ENCODE data around the gene BUB3. TPM values are rescaled to one million over a fixed set of nuclear protein-coding genes. Genes with fewer than 3 reads are reported as not detected.
A peak's percentile ranks its signal among the peaks of the same experiment; 100 is the strongest.

The BUB3 gene
- total RNA-seq, 3 donors from 2014 or later (not counting 1 experiment from before 2014, with no cell fraction given): 122 to 145 (median 125) TPM

GRCh38 chr10:123136806-123137642, 17.2 kb upstream of the BUB3 start:
- no peak for TF ChIP-seq CTCF (IDR thresholded peaks at IDR 0.05)
- Histone ChIP-seq H3K27ac (ENCODE audit: low read length) (no peak overlapping the region), H3K9me3 (ENCODE audit: control insufficient read depth, insufficient read depth, low read length) (peaks cover 6% of the 10 kb centered on the region), H3K27me3 (ENCODE audit: control insufficient read depth, insufficient read depth, low read length) (peaks cover 72% of the 10 kb centered on the region), H3K4me1 (ENCODE audit: control insufficient read depth, insufficient read depth, low read length) (peaks cover 42% of the 10 kb centered on the region), H3K36me3 (ENCODE audit: control insufficient read depth, insufficient read depth, low read length) (no peaks in the 10 kb centered on the region), H3K4me3 (ENCODE audit: low read length) (no peak overlapping the region)
- H3K27ac Mint-ChIP-seq: peak overlapping the region in 1 of 2 donors; percentile 31
- H3K36me3 Mint-ChIP-seq: no peaks in the 10 kb centered on the region
- H3K4me1 Mint-ChIP-seq: peaks cover 20 to 28% of the 10 kb centered on the region in 2 donors
- peak in 1 of 2 donors; percentile 46 for DNase-seq
- WGBS (ENCODE audit: insufficient coverage): 5% methylated on average over 83 of the region's 83 CpGs
- H3K9me3 Mint-ChIP-seq: no peaks in the 10 kb centered on the region
- H3K27me3 Mint-ChIP-seq (ENCODE audit: low read depth in 2 of 2): peaks cover 64 to 75% of the 10 kb centered on the region in 2 donors
- no peak for ATAC-seq
- intact Hi-C loops (cut with micrococcal nuclease): loop anchor here (10.0 kb wide), 1 partner anchor 828 kb away; no protein-coding TSS in a partner anchor
- peak overlapping the region; percentile 77 for H3K4me3 Mint-ChIP-seq

GRCh38 chr10:123139165-123139520, 15.1 kb upstream of the BUB3 start:
- Histone ChIP-seq H3K4me1 (ENCODE audit: control insufficient read depth, insufficient read depth, low read length) (peaks cover 39% of the 10 kb centered on the region), H3K27ac (ENCODE audit: low read length) (no peak overlapping the region), H3K9me3 (ENCODE audit: control insufficient read depth, insufficient read depth, low read length) (peaks cover 6% of the 10 kb centered on the region), H3K27me3 (ENCODE audit: control insufficient read depth, insufficient read depth, low read length) (peaks cover 71% of the 10 kb centered on the region), H3K4me3 (ENCODE audit: low read length) (no peak overlapping the region), H3K36me3 (ENCODE audit: control insufficient read depth, insufficient read depth, low read length) (no peaks in the 10 kb centered on the region)
- peak overlapping the region; percentile 29 for H3K4me3 Mint-ChIP-seq
- intact Hi-C loops (cut with micrococcal nuclease): loop anchor here (10.0 kb wide), 1 partner anchor 826 kb away; no protein-coding TSS in a partner anchor
- WGBS (ENCODE audit: insufficient coverage): 12% methylated on average over 4 of the region's 7 CpGs
- H3K4me1 Mint-ChIP-seq: peaks cover 9 to 14% of the 10 kb centered on the region in 2 donors
- ATAC-seq: no peak
- H3K36me3 Mint-ChIP-seq: no peaks in the 10 kb centered on the region
- H3K27ac Mint-ChIP-seq: no peak overlapping the region
- DNase-seq: no peak
- no peaks in the 10 kb centered on the region for H3K9me3 Mint-ChIP-seq
- TF ChIP-seq CTCF (IDR thresholded peaks at IDR 0.05): no peak
- peaks cover 66 to 75% of the 10 kb centered on the region in 2 donors for H3K27me3 Mint-ChIP-seq (ENCODE audit: low read depth in 2 of 2)

- intact Hi-C loops (cut with micrococcal nuclease): loop anchor here (10.0 kb wide), 1 partner anchor 825 kb away; no protein-coding TSS in a partner anchor
- Histone ChIP-seq H3K36me3 (ENCODE audit: control insufficient read depth, insufficient read depth, low read length) (no peaks in the 10 kb centered on the region), H3K27me3 (ENCODE audit: control insufficient read depth, insufficient read depth, low read length) (peaks cover 71% of the 10 kb centered on the region), H3K9me3 (ENCODE audit: control insufficient read depth, insufficient read depth, low read length) (peaks cover 3% of the 10 kb centered on the region), H3K27ac (ENCODE audit: low read length) (no peak overlapping the region), H3K4me3 (ENCODE audit: low read length) (no peak overlapping the region), H3K4me1 (ENCODE audit: control insufficient read depth, insufficient read depth, low read length) (peaks cover 34% of the 10 kb centered on the region)
- DNase-seq: peak in 1 of 2 donors; percentile 19
- Mint-ChIP-seq H3K4me1 (peaks cover 9 to 12% of the 10 kb centered on the region in 2 donors), H3K4me3 (peak overlapping the region; percentile 29), H3K27me3 (ENCODE audit: low read depth in 2 of 2) (peaks cover 66 to 75% of the 10 kb centered on the region in 2 donors), H3K27ac (no peak overlapping the region), H3K36me3 (no peaks in the 10 kb centered on the region), H3K9me3 (no peaks in the 10 kb centered on the region)
- no peak for ATAC-seq
- no peak for TF ChIP-seq CTCF (IDR thresholded peaks at IDR 0.05)
- 11% methylated on average over 32 of the region's 32 CpGs for WGBS (ENCODE audit: insufficient coverage)
These were observed 14.6 kb upstream of the BUB3 start for GRCh38 chr10:123139521-123140163.
